Upper lobe of left lung (tissue), 4 donors: Measurements from ENCODE around the gene DYRK1A.

Experiments
- EP300 ChIP-seq, 4 donors: sonication (generic); formaldehyde crosslinking; IDR thresholded peaks; one replicate each; pipeline ENCODE4 v1.5.1; 2017; ENCODE audit warnings: antibody characterized with exemption in 4 of 4, control low read depth in 2 of 4
- POLR2A ChIP-seq, 4 donors: fragments of 450-650 bp; IDR thresholded peaks; one replicate each; pipeline ENCODE4 v1.5.1; 2016 to 2017; ENCODE audit warnings: antibody characterized with exemption in 4 of 4, mild to moderate bottlenecking in 2 of 4
- POLR2AphosphoS5 ChIP-seq, 2 donors: sonication (generic); formaldehyde crosslinking; IDR thresholded peaks; one replicate each; pipeline ENCODE4 v1.5.1; 2017; ENCODE audit warnings: antibody characterized with exemption in 2 of 2
- TF ChIP-seq, protein P1 (sequence below), 6 experiments: fragments of 450-650 bp in 4 of 6; fragments of 200-600 bp in 2 of 6; sonication (generic) in 2 of 6; IDR thresholded peaks; one replicate each; pipeline ENCODE4 v1.5.1; 2016 to 2019; ENCODE audit warnings: antibody characterized with exemption in 6 of 6

DNA sequence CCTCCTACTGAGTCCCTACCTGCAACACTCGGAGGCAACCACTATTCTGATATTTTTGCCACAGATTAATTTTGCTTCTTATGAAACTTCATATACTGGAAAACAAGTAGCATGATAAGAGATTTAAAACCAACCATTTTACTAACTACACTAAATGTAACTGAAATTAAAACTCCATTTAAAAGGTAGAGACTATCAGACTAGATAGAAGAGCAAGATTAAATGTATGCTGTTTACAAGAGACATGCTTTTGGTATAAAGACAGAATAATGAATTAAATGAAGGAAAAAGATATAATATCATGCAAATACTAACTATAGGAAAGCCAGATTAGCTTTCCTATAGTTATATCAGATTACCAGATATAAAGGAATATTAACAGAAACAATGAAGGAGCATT lies 175.9 kb downstream of the DYRK1A start:
- TF ChIP-seq, protein P1, sequence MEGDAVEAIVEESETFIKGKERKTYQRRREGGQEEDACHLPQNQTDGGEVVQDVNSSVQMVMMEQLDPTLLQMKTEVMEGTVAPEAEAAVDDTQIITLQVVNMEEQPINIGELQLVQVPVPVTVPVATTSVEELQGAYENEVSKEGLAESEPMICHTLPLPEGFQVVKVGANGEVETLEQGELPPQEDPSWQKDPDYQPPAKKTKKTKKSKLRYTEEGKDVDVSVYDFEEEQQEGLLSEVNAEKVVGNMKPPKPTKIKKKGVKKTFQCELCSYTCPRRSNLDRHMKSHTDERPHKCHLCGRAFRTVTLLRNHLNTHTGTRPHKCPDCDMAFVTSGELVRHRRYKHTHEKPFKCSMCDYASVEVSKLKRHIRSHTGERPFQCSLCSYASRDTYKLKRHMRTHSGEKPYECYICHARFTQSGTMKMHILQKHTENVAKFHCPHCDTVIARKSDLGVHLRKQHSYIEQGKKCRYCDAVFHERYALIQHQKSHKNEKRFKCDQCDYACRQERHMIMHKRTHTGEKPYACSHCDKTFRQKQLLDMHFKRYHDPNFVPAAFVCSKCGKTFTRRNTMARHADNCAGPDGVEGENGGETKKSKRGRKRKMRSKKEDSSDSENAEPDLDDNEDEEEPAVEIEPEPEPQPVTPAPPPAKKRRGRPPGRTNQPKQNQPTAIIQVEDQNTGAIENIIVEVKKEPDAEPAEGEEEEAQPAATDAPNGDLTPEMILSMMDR (IDR thresholded peaks at IDR 0.05), result no peak
- TF ChIP-seq POLR2A (IDR thresholded peaks at IDR 0.05) (no peak), EP300 (IDR thresholded peaks at IDR 0.05) (no peak), POLR2AphosphoS5 (IDR thresholded peaks at IDR 0.05) (no peak)
